ENCODE data around the gene CARD9.

GRCh38 chr9:136376457-136376856 is 3.0 kb upstream of the CARD9 start:
- no peak for TF ChIP-seq EZH2 (IDR thresholded peaks at IDR 0.05; ENCODE audit: low read length, missing control alignments)
- no peak for TF ChIP-seq CTCF (conservative IDR thresholded peaks at IDR 0.05 in 1 of 2, IDR thresholded peaks at IDR 0.05 in 1 of 2; ENCODE audit: low read depth in 1 of 2, low read length in 2 of 2)

Data from fibroblast of lung (primary cell).